ENCODE data around the gene THAP4. TPM values are rescaled to one million over a fixed set of nuclear protein-coding genes. Genes with fewer than 3 reads are reported as not detected.
"Not testable (repeated sequence)": the region's sequence is repeated elsewhere in the genome, so short reads cannot be mapped to it uniquely, and the experiment has no call there.

THAP4 gene
- total and polyA plus RNA-seq, 8 donors: 36.3 to 48.4 (median 42.2) TPM

- no peaks in the 10 kb centered on the region for H3K27me3 ChIP-seq
- intact Hi-C loops (cut with DNase I): no loop called here
- no peak overlapping the region for H3K27ac ChIP-seq
- peak; percentile 31 for ATAC-seq
- peaks cover 0 to 4% of the 10 kb centered on the region in 2 donors for H3K4me1 ChIP-seq
- H3K9me3 ChIP-seq: no peaks in the 10 kb centered on the region
- peaks cover 0 to 30% of the 10 kb centered on the region in 2 donors for H3K36me3 ChIP-seq
- H3K4me3 ChIP-seq: no peak overlapping the region
- no peak for TF ChIP-seq CTCF (IDR thresholded peaks at IDR 0.05)
- DNase-seq: peak in 1 of 4 donors; percentile 82
Measured at GRCh38 chr2:241577413-241578122, 59.4 kb downstream of the THAP4 start.

- DNase-seq: no peak
- intact Hi-C loops (cut with DNase I): no loop called here
Measured at GRCh38 chr2:241576293-241576654, 60.7 kb downstream of the THAP4 start.

DNA sequence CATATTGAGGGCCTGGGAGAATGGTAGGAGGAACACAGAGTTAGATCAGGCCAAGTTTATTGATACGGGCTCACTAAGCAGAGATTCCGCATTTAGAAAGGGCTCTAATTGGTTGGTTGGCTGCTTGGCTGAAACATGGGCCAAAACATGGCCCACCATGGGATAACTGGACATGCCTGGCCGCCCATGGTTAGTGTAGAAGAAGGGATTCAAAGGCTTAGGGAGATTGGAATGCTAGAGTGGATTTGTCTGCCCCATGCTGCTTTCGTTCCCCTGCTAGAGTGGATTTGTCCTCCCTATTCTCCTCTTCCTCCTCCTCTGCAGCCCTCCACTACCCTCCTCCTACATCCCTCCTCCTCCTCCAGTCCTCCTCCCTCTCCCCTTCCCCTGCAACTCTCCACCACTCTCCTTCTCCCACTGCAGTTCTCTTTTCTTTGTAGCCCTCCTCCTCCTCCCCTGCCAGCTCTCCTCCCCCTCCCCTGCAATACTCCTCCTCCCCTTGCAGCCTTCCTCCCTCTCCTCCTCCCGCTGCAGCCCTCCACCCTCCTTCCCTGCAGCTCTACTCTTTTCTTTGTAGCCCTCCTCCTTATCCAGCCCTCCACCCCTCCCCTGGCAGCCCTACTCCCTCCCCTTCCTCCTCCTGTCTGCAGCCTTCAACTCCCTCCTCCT lies 61.2 kb downstream of the THAP4 start:
- no peak for DNase-seq
- H3K27ac ChIP-seq: no peak overlapping the region
- no peaks in the 10 kb centered on the region for H3K27me3 ChIP-seq
- H3K36me3 ChIP-seq: peaks cover 0 to 31% of the 10 kb centered on the region in 2 donors
- peaks cover 0 to 4% of the 10 kb centered on the region in 2 donors for H3K4me1 ChIP-seq
- no peak overlapping the region for H3K4me3 ChIP-seq
- no peaks in the 10 kb centered on the region for H3K9me3 ChIP-seq
- intact Hi-C loops (cut with DNase I): no loop called here
- no peak for TF ChIP-seq CTCF (IDR thresholded peaks at IDR 0.05)
- no peak for ATAC-seq

More at GRCh38 chr2:241576293-241576654, 60.7 kb downstream of the THAP4 start:
- peaks cover 0 to 31% of the 10 kb centered on the region in 2 donors for H3K36me3 ChIP-seq
- H3K27ac ChIP-seq: no peak overlapping the region
- no peak for ATAC-seq
- no peak for TF ChIP-seq CTCF (IDR thresholded peaks at IDR 0.05)
- H3K4me1 ChIP-seq: peaks cover 0 to 4% of the 10 kb centered on the region in 2 donors
- no peaks in the 10 kb centered on the region for H3K9me3 ChIP-seq
- H3K27me3 ChIP-seq: no peaks in the 10 kb centered on the region
- no peak overlapping the region for H3K4me3 ChIP-seq

GRCh38 chr2:241574911-241575623 lies 61.9 kb downstream of the THAP4 start:
- H3K9me3 ChIP-seq: no peaks in the 10 kb centered on the region
- ATAC-seq (no peak), DNase-seq (no peak)
- no peak overlapping the region for H3K27ac ChIP-seq
- H3K4me3 ChIP-seq: no peak overlapping the region
- intact Hi-C loops (cut with DNase I): no loop called here
- H3K27me3 ChIP-seq: no peaks in the 10 kb centered on the region
- peaks cover 0 to 31% of the 10 kb centered on the region in 2 donors for H3K36me3 ChIP-seq
- peaks cover 0 to 4% of the 10 kb centered on the region in 2 donors for H3K4me1 ChIP-seq
- no peak for TF ChIP-seq CTCF (IDR thresholded peaks at IDR 0.05)

DNA sequence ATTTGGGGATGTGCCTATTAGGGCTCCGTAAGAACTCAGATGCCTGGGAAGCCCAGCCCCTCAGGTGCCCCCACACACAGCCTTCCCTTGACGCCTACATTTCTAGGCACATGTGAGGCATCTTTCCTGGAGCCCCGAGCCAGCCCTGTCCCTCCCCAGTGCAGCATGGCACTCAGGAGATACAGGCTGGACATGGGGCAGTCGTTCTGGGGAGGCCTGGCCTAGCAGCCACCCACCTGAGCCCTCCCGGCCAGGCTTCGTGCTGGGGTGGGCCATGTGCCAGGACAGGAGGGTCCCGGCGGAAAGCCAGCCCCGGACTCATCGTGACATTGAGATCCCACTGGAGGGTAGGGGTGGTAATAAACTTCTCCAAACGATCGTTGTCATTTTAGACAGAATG lies 63.2 kb downstream of the THAP4 start:
- Histone ChIP-seq H3K4me3 (no peak overlapping the region), H3K4me1 (peaks cover 0 to 4% of the 10 kb centered on the region in 2 donors), H3K36me3 (peaks cover 0 to 37% of the 10 kb centered on the region in 2 donors), H3K27me3 (no peaks in the 10 kb centered on the region), H3K27ac (no peak overlapping the region), H3K9me3 (no peaks in the 10 kb centered on the region)
- ATAC-seq: no peak
- DNase-seq: peak in 2 of 4 donors; percentile 27 to 43
- intact Hi-C loops (cut with DNase I): no loop called here
- no peak for TF ChIP-seq CTCF (IDR thresholded peaks at IDR 0.05)

DNA sequence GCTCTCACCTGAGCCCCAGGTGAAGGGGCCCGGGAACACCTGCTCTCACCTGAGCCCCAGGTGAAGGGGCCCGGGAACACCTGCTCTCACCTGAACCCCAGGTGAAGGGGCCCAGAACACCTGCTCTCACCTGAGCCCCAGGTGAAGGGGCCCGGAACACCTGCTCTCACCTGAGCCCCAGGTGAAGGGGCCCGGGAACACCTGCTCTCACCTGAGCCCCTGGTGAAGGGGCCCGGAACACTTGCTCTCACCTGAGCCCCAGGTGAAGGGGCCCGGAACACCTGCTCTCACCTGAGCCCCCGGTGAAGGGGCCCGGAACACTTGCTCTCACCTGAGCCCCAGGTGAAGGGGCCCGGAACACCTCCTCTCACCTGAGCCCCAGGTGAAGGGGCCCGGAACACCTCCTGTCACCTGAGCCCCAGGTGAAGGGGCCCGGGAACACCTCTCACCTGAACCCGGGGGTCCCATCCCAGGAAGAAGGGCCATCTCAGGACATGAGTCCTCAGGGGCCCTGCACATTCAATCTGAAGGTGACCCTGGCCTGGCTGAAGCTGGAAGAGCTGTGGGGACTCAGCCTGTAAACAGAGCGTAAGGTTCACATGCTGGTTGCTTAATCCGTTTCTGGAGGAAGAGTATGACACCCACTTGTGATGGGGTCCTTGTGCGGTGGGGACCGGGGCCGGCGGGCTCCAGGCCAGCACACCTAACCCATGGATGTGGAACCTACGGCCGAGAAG lies 63.9 kb downstream of the THAP4 start:
- H3K4me1 ChIP-seq; H3K9me3 ChIP-seq; intact Hi-C loops (cut with DNase I); H3K27me3 ChIP-seq; H3K4me3 ChIP-seq; H3K27ac ChIP-seq; ATAC-seq: not testable (repeated sequence)
- peak in 1 of 4 donors; percentile 10 for DNase-seq
- peaks cover 0 to 37% of the 10 kb centered on the region in 2 donors for H3K36me3 ChIP-seq
